ENCODE measurements around the gene MMP11. TPM values are rescaled to one million over a fixed set of nuclear protein-coding genes. Genes with fewer than 3 reads are reported as not detected.

The MMP11 gene
- total and polyA plus RNA-seq, 2 of the 4 experiments (the other 2 are of a cell fraction): 2.2 to 6.0 TPM

GRCh38 chr22:23818541-23818940, 45.9 kb downstream of the MMP11 start:
- Histone ChIP-seq H4K91ac (ENCODE audit: insufficient read depth, low read depth, low read length) (no peak overlapping the region), H3K36me3 (ENCODE audit: control insufficient read depth, insufficient read depth, low read length) (peaks cover 62% of the 10 kb centered on the region), H2BK20ac (ENCODE audit: low read depth, low read length) (no peak overlapping the region), H3K9ac (ENCODE audit: low read depth, low read length) (no peak overlapping the region), H3K14ac (replicated peaks; ENCODE audit: low read depth, low read length) (no peak overlapping the region), H3K18ac (ENCODE audit: low read depth, low read length) (no peak overlapping the region), H3K56ac (ENCODE audit: extremely low read depth, insufficient read depth, low read length) (no peak overlapping the region), H3K4me1 (ENCODE audit: control insufficient read depth, insufficient read depth, low read length) (no peaks in the 10 kb centered on the region), H2BK5ac (ENCODE audit: low read depth, low read length, poor library complexity, severe bottlenecking) (no peak overlapping the region), H3K4me2 (ENCODE audit: low read depth, low read length) (no peak overlapping the region), H3K9me3 (ENCODE audit: control insufficient read depth, insufficient read depth, low read length) (no peaks in the 10 kb centered on the region), H3K4me3 (ENCODE audit: insufficient read depth, low read depth, low read length) (no peak overlapping the region), H3K4ac (ENCODE audit: low read depth, low read length) (no peak overlapping the region), H2AK5ac (ENCODE audit: low read depth, low read length) (no peak overlapping the region), H2AK9ac (replicated peaks; ENCODE audit: low read depth, low read length, poor library complexity) (no peak overlapping the region), H4K5ac (ENCODE audit: low read depth, low read length) (no peak overlapping the region), H3K79me1 (ENCODE audit: low read depth in 1 of 2, low read length in 2 of 2) (peaks cover 0 to 14% of the 10 kb centered on the region in 2 experiments; a peak in 1 of 4 replicates), H2BK15ac (ENCODE audit: low read depth, low read length) (no peak overlapping the region), H2AFZ (replicated peaks; ENCODE audit: low read length, poor library complexity) (no peak overlapping the region), H2BK120ac (ENCODE audit: low read depth, low read length) (no peak overlapping the region), H3K9me1 (ENCODE audit: insufficient read depth, low read length) (peaks cover 11% of the 10 kb centered on the region; the same call in 1 of the 2 replicates), H4K8ac (ENCODE audit: low read depth in 2 of 2, low read length in 2 of 2) (no peak overlapping the region), H4K20me1 (ENCODE audit: insufficient read depth, low read length) (peaks cover 8% of the 10 kb centered on the region; the same call in 1 of the 2 replicates), H3K27me3 (ENCODE audit: control insufficient read depth, insufficient read depth, low read length) (no peaks in the 10 kb centered on the region), H3K23ac (ENCODE audit: low read depth, low read length) (no peak overlapping the region), H3K27ac (ENCODE audit: insufficient read depth, low read length) (no peak overlapping the region)
- in situ Hi-C loops (cut with MboI; ENCODE audit: low sequenced_read_pairs): no loop called here
- no TSS peak for BruUV-seq (replicated peaks)
- TF ChIP-seq CEBPB (IDR thresholded peaks at IDR 0.05; ENCODE audit: low read depth, low read length) (no peak), RFX5 (IDR thresholded peaks at IDR 0.05; ENCODE audit: low read depth, low read length) (no peak), SMC3 (IDR thresholded peaks at IDR 0.05; ENCODE audit: low read depth, low read length) (no peak), CTCF (conservative IDR thresholded peaks at IDR 0.05; ENCODE audit: low read depth, low read length) (no peak)
- no CpG with 5 or more reads among the region's 2 CpGs for WGBS, 2 experiments (ENCODE audit: extremely low coverage in 2 of 2, insufficient read length in 1 of 2)
- intact Hi-C loops (cut with micrococcal nuclease): no loop called here
- CTCF ChIA-PET: no interaction called here
- ATAC-seq (ENCODE audit: low read depth) (no peak), DNase-seq (no peak)
- dilution Hi-C loops (cut with HindIII; ENCODE audit: low sequenced_read_pairs, unreplicated experiment): no loop called here
- POLR2A ChIA-PET (ENCODE audit: unreplicated experiment): interaction anchor here (0.6 kb wide), 1 partner anchor 33 kb away, joined by 4 read pairs; no protein-coding TSS in a partner anchor

Measured in IMR-90 (cell line).